Left lung (tissue), 10 donors: ENCODE data around the gene PCDHGA6. TPM values are rescaled to one million over a fixed set of nuclear protein-coding genes. Genes with fewer than 3 reads are reported as not detected.
"Not testable (repeated sequence)": the region's sequence is repeated elsewhere in the genome, so short reads cannot be mapped to it uniquely, and the experiment has no call there.

Experiments used
- ATAC-seq: fragments of 200-7000 bp; cut with Tn5 transposase; one replicate; pipeline ENCODE4 v1.9.1; 2020; ENCODE audit warnings: moderate library complexity
- DNase-seq, 4 donors: peaks; one replicate each; pipeline ENCODE4 v3.0.0-alpha.2; 2013 to 2020
- H3K27ac ChIP-seq, 2 donors: fragments of 200-600 bp; sonication (generic) in 1 of 2; one replicate each; pipeline versions ENCODE4 v1.5.0 to v1.8.0; 2020 to 2021
- H3K27me3 ChIP-seq, 2 donors: fragments of 200-600 bp; sonication (generic) in 1 of 2; one replicate each; pipeline versions ENCODE4 v1.5.0 to v1.8.0; 2020 to 2021
- H3K36me3 ChIP-seq, 2 donors: fragments of 200-600 bp; sonication (generic) in 1 of 2; one replicate each; pipeline versions ENCODE4 v1.5.0 to v1.8.0; 2020 to 2021
- H3K4me1 ChIP-seq, 2 donors: fragments of 200-600 bp; one replicate each; pipeline ENCODE4 v1.8.0; 2021
- H3K4me3 ChIP-seq, 2 donors: fragments of 200-600 bp; sonication (generic) in 1 of 2; one replicate each; pipeline versions ENCODE4 v1.5.0 to v1.8.0; 2020 to 2021; ENCODE audit warnings: mild to moderate bottlenecking in 1 of 2
- H3K9me3 ChIP-seq, 2 donors: fragments of 200-600 bp; sonication (generic) in 1 of 2; one replicate each; pipeline versions ENCODE4 v1.5.0 to v1.8.0; 2020 to 2021
- intact Hi-C, 2 donors: fragments of 100-400 bp; cut with DNase I; formaldehyde crosslinking; loops; one replicate each; pipeline versions ENCODE4 v1.11.2 to v1.14.2; 2022
- polyA plus RNA-seq, 6 donors: library from polyadenylated mRNA; unstranded; fragments of 120-200 nt; gene quantifications; one replicate each; pipeline ENCODE4 v1.2.1, GENCODE V29; 2013; ENCODE audit not compliant: insufficient read length in 6 of 6
- total RNA-seq, 2 donors: library from RNA; stranded (reverse); fragmentation: NEBNext Ultra II Directional; extraction: Animal tissue kit (Norgen Biotek cat#: 25700); gene quantifications; one replicate each; pipeline ENCODE4 v1.2.1, GENCODE V29; 2021
- TF ChIP-seq, protein P1 (sequence below), 2 donors: fragments of 200-600 bp; sonication (generic) in 1 of 2; IDR thresholded peaks; one replicate each; pipeline versions ENCODE4 v1.5.0 to v1.8.0; 2021; ENCODE audit warnings: antibody characterized with exemption in 2 of 2
- donor health status: DM: no; HTN: yes; CAD: no.
- donor health status: DM: no; HTN: no; CAD: no.

The PCDHGA6 gene
- total and polyA plus RNA-seq, 8 donors = 2.9 to 6.5 (median 5.4) TPM

DNA sequence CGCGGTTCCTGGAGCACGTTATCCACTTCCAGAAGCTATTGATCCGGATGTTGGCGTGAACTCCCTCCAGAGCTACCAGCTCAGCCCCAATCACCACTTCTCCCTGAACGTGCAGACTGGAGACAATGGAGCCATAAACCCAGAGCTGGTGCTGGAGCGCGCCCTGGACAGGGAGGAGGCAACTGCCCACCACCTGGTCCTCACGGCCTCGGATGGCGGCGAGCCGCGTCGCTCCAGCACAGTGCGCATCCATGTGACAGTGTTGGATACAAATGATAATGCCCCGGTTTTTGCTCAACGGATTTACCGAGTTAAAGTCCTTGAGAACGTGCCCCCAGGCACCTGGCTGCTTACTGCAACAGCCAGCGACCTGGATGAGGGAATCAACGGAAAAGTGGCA, 29.7 kb downstream of the PCDHGA6 start:
- no peak overlapping the region for H3K27ac ChIP-seq
- H3K9me3 ChIP-seq = peaks cover 3 to 79% of the 10 kb centered on the region in 2 donors
- no peak for DNase-seq
- TF ChIP-seq, protein P1, sequence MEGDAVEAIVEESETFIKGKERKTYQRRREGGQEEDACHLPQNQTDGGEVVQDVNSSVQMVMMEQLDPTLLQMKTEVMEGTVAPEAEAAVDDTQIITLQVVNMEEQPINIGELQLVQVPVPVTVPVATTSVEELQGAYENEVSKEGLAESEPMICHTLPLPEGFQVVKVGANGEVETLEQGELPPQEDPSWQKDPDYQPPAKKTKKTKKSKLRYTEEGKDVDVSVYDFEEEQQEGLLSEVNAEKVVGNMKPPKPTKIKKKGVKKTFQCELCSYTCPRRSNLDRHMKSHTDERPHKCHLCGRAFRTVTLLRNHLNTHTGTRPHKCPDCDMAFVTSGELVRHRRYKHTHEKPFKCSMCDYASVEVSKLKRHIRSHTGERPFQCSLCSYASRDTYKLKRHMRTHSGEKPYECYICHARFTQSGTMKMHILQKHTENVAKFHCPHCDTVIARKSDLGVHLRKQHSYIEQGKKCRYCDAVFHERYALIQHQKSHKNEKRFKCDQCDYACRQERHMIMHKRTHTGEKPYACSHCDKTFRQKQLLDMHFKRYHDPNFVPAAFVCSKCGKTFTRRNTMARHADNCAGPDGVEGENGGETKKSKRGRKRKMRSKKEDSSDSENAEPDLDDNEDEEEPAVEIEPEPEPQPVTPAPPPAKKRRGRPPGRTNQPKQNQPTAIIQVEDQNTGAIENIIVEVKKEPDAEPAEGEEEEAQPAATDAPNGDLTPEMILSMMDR (IDR thresholded peaks at IDR 0.05) = no peak
- peaks cover 0 to 7% of the 10 kb centered on the region in 2 donors for H3K36me3 ChIP-seq
- H3K27me3 ChIP-seq = peaks cover 25 to 94% of the 10 kb centered on the region in 2 donors
- no peaks in the 10 kb centered on the region for H3K4me1 ChIP-seq
- ATAC-seq = no peak
- no peak overlapping the region for H3K4me3 ChIP-seq
- intact Hi-C loops = no loop called here

DNA sequence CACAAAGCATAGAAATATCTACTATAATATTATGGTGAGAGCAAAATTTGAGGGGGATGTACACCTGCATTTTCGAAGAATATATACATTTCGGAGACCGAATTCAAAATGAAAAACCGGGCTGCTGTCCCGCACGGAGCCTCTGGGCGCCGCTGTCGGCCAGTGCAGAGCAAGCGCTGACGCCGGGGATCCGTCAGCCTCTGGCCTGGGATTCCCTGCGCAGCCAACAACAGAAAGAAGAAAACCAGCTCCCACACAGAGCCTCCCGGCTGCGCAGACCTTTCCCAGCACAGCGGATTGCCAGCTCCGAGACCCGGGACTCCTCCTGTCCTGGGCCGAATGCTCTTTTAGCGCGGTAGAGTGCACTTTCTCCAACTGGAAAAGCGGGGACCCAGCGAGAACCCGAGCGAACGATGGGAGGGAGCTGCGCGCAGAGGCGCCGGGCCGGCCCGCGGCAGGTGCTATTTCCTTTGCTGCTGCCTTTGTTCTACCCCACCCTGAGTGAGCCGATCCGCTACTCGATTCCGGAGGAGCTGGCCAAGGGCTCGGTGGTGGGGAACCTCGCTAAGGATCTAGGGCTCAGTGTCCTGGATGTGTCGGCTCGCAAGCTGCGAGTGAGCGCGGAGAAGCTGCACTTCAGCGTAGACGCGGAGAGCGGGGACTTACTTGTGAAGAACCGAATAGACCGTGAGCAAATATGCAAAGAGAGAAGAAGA, 34.3 kb downstream of the PCDHGA6 start, which contains the start of gene PCDHGB6:
Gene PCDHGB6 (plus strand): TSS at position 232 of the 716 bp plus-strand sequence. CDS start 182 bp downstream, at position 414.
- Histone ChIP-seq H3K4me3 (peak within 1 kb of the TSS; percentile 12 to 33), H3K27me3 (peaks cover 22 to 90% of the 10 kb centered on the region in 2 donors), H3K9me3 (peaks cover 0 to 70% of the 10 kb centered on the region in 2 donors)
- TF ChIP-seq, protein P1 (IDR thresholded peaks at IDR 0.05) = peak; percentile 34 to 52
- H3K27ac ChIP-seq, H3K36me3 ChIP-seq, intact Hi-C loops, H3K4me1 ChIP-seq: not testable (repeated sequence)
- ATAC-seq (peak; percentile 96), DNase-seq (peak in 2 of 4 donors; percentile 45 to 85)

DNA sequence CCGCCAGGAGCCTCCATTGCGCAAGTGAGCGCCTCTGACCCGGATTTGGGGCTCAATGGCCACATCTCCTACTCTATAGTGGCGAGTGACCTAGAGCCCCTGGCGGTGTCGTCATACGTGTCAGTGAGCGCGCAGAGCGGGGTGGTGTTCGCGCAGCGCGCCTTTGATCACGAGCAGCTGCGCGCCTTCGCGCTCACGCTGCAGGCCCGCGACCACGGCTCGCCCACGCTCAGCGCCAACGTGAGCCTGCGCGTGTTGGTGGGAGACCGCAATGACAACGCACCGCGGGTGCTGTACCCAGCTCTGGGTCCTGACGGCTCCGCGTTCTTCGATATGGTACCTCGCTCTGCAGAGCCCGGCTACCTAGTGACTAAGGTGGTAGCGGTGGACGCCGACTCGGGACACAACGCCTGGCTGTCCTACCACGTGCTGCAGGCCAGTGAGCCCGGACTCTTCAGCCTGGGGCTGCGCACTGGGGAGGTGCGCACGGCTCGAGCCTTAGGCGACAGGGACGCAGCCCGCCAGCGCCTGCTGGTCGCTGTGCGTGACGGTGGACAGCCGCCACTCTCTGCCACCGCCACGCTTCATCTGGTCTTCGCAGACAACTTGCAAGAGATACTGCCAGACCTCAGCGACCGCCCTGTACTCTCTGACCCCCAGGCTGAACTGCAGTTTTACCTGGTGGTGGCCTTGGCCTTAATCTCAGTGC, 36.1 kb downstream of the PCDHGA6 start:
- no peaks in the 10 kb centered on the region for H3K36me3 ChIP-seq
- peaks cover 0 to 68% of the 10 kb centered on the region in 2 donors for H3K9me3 ChIP-seq
- peaks cover 0 to 5% of the 10 kb centered on the region in 2 donors for H3K4me1 ChIP-seq
- peaks cover 23 to 90% of the 10 kb centered on the region in 2 donors for H3K27me3 ChIP-seq
- no peak for ATAC-seq
- TF ChIP-seq, protein P1 (IDR thresholded peaks at IDR 0.05) = no peak
- no peak overlapping the region for H3K4me3 ChIP-seq
- no peak overlapping the region for H3K27ac ChIP-seq
- DNase-seq = peak in 1 of 4 donors; percentile 63
- intact Hi-C loops = loop anchor here in 1 of 2 donors (10.0 kb wide), 2 partner anchors 115 to 155 kb away; no protein-coding TSS in a partner anchor

DNA sequence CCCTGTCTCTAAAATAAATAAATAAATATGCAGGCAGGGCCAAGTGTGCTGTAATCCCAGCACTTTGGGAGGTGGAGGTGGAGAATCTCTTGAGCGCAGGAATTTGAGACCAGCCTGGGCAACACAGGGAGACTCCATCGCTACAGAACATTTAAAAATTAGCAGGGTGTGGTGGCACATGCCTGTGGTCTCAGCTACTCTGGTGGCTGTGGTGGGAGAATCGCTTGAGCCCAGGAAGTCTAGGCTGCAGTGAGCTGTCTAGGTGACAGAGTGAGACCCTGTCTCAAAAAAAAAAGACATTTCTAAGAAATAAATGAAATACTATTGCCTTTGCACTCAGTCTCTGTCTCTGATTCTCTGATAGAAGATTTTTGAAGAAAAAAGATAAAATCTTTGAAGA, 37.9 kb downstream of the PCDHGA6 start:
- Histone ChIP-seq H3K4me1 (peaks cover 0 to 5% of the 10 kb centered on the region in 2 donors), H3K27ac (no peak overlapping the region), H3K4me3 (no peak overlapping the region), H3K27me3 (peaks cover 28 to 94% of the 10 kb centered on the region in 2 donors), H3K36me3 (no peaks in the 10 kb centered on the region), H3K9me3 (peaks cover 0 to 62% of the 10 kb centered on the region in 2 donors)
- TF ChIP-seq, protein P1 (IDR thresholded peaks at IDR 0.05) = no peak
- ATAC-seq = no peak
- DNase-seq = no peak
- intact Hi-C loops = loop anchor here in 1 of 2 donors (10.0 kb wide), 2 partner anchors 113 to 153 kb away; no protein-coding TSS in a partner anchor
